ENCODE results near the gene DTX1. TPM values are rescaled to one million over a fixed set of nuclear protein-coding genes. Genes with fewer than 3 reads are reported as not detected.

DTX1 gene
- total and polyA plus RNA-seq, 3 donors from 2014 or later: 15.0 to 26.9 (median 22.8) TPM

DNA sequence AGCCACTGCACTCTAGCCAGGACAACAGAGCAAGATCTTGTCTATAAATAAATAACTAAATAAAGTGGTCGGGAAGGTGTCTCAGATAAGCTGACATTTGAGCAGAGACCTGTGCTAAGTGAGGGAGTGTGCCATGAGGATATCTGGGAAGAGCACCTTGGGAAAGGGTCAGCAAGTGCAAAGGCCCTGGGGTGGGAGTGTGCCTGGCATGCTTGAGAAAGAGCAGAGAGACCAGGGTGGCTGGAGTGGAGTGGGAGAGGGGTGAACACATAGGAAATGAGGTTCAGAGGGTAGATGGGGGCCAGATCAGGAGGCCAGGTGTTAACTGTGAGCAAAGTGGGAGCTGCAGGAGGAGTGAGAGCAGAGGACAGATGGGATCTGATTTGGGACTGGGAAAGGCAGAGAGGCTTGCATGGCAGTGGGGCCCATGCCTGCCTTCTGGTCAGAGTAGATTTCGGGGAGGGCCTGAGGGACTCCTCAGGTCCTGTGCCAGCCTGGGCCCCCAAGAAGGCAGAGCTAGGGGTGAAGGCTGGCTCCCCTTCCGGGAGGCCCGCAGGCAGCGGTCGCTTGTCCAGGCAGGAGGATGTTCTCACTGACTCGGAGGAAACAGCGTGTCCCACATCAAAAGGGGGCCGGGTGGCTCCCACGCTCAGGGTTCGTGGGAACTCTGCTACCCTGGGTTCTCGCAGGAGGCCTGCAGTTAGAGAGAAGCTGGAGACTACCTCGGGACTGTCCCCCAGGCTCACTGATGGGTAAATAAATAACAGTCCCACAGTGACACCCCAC lies 32.6 kb downstream of the DTX1 start:
- 79 to 89% methylated on average over 8 to 13 of the region's 13 CpGs for WGBS, 2 donors
- DNase-seq: no peak
- TF ChIP-seq, protein P1, sequence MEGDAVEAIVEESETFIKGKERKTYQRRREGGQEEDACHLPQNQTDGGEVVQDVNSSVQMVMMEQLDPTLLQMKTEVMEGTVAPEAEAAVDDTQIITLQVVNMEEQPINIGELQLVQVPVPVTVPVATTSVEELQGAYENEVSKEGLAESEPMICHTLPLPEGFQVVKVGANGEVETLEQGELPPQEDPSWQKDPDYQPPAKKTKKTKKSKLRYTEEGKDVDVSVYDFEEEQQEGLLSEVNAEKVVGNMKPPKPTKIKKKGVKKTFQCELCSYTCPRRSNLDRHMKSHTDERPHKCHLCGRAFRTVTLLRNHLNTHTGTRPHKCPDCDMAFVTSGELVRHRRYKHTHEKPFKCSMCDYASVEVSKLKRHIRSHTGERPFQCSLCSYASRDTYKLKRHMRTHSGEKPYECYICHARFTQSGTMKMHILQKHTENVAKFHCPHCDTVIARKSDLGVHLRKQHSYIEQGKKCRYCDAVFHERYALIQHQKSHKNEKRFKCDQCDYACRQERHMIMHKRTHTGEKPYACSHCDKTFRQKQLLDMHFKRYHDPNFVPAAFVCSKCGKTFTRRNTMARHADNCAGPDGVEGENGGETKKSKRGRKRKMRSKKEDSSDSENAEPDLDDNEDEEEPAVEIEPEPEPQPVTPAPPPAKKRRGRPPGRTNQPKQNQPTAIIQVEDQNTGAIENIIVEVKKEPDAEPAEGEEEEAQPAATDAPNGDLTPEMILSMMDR (IDR thresholded peaks at IDR 0.05): no peak
- TF ChIP-seq POLR2A (IDR thresholded peaks at IDR 0.05): no peak
- no peak overlapping the region for H3K27ac ChIP-seq
- no peaks in the 10 kb centered on the region for H3K27me3 ChIP-seq
- intact Hi-C loops (cut with DNase I; ENCODE audit: low total_unique reads): no loop called here
- no peak overlapping the region for H3K4me3 ChIP-seq
- H3K36me3 ChIP-seq (ENCODE audit: low read depth, missing control alignments): no peaks in the 10 kb centered on the region
- H3K4me1 ChIP-seq: peaks cover 26% of the 10 kb centered on the region
- H3K9me3 ChIP-seq: no peaks in the 10 kb centered on the region

DNA sequence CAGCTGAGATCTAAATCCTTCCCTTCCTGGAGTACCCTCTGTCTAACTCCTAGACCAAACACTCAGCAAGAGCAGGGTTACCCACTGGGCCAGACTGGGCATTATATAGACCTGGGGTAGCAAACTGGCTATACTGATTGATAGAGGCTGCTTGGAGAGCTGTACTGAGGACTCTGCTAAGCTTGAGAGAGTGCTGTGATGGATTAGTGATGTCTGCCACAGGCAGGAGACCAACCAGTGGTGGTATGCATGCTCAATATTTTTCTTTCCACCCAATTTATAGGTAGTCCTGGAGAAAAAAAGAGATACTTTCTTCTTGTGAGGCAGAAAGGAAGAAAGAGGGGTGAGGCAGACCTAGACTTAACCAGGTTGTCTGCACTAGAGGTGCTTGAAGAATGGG lies 33.3 kb downstream of the DTX1 start:
- no peaks in the 10 kb centered on the region for H3K27me3 ChIP-seq
- no peaks in the 10 kb centered on the region for H3K36me3 ChIP-seq (ENCODE audit: low read depth, missing control alignments)
- no peaks in the 10 kb centered on the region for H3K9me3 ChIP-seq
- no peak for DNase-seq
- H3K4me1 ChIP-seq: peaks cover 23% of the 10 kb centered on the region
- H3K27ac ChIP-seq: no peak overlapping the region
- intact Hi-C loops (cut with DNase I; ENCODE audit: low total_unique reads): no loop called here
- no peak for TF ChIP-seq POLR2A (IDR thresholded peaks at IDR 0.05)
- TF ChIP-seq, protein P1 (IDR thresholded peaks at IDR 0.05): no peak
- H3K4me3 ChIP-seq: no peak overlapping the region

DNA sequence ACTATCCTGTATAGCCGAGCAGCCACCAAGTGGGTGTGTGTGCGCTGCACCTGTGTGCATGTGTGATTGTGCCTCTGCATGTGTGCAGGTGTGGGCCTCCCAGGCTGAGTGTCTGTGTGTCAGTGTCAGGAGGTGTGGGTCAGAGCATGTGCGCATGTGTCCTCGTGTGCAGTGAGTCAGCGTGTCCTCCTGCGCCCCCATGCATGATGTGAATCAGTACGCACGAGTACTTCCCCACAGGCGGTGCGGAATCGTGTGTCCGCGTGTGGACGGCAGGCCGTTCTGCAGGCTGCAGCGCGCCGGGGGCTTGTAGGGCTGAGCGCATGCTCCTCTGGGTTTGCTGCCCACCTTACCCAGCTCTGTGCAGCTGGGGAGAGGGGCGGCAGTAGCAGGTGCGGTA lies 34.2 kb downstream of the DTX1 start:
- Histone ChIP-seq H3K27ac (no peak overlapping the region), H3K4me1 (peaks cover 15% of the 10 kb centered on the region), H3K9me3 (no peaks in the 10 kb centered on the region), H3K36me3 (ENCODE audit: low read depth, missing control alignments) (no peaks in the 10 kb centered on the region), H3K4me3 (no peak overlapping the region), H3K27me3 (no peaks in the 10 kb centered on the region)
- intact Hi-C loops (cut with DNase I; ENCODE audit: low total_unique reads): no loop called here
- no peak for DNase-seq
- WGBS, 2 donors: 50 to 86% methylated on average over 2 to 21 of the region's 21 CpGs
- no peak for TF ChIP-seq POLR2A (IDR thresholded peaks at IDR 0.05)
- TF ChIP-seq, protein P1 (IDR thresholded peaks at IDR 0.05): no peak

DNA sequence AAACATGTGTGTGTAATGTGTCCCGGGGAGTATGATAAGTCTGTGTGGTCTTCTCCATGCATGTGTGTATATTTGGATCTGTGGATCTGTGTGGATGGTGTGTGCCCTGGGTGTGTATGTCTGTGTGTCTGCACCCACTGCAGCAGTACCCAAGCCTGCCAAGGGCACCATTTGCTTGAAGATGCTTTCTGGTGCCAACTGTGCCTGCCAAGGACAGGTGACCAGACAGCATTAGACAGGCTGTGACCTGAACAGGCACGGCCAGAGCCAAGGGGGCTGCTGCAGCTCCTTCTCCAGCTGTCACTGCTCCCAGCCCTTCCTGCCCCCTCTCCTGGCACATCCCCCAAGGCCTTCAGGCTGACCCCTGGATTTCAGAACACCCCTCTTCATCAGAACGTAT lies 35.0 kb downstream of the DTX1 start:
- H3K4me3 ChIP-seq: no peak overlapping the region
- H3K4me1 ChIP-seq: peaks cover 12% of the 10 kb centered on the region
- no peaks in the 10 kb centered on the region for H3K36me3 ChIP-seq (ENCODE audit: low read depth, missing control alignments)
- intact Hi-C loops (cut with DNase I; ENCODE audit: low total_unique reads): no loop called here
- no peak for DNase-seq
- WGBS, 2 donors: 56 to 66% methylated on average over 3 of the region's 3 CpGs
- no peak overlapping the region for H3K27ac ChIP-seq
- TF ChIP-seq, protein P1 (IDR thresholded peaks at IDR 0.05): no peak
- H3K27me3 ChIP-seq: no peaks in the 10 kb centered on the region
- no peaks in the 10 kb centered on the region for H3K9me3 ChIP-seq
